Measurements from ENCODE around the gene TMEM169.

DNA sequence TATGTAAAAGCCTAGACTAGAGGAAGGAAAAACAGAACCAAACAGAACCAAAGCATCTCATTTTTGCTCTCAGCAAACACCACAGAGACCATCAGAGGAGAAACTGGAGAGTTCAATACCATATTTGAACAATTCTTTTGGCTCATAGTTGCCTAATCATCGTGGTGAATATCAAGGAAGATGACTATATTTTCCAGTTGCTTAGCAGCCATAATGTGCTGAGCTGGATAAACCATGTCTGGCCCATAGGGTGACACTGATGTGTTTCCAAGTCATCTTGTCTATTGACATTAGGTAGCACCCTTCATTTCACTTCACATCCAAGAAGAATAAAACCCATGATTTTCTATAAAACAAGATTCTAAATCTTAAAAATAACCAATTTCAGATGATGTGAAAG, 21.5 kb downstream of the TMEM169 start:
- TF ChIP-seq POLR2A (IDR thresholded peaks at IDR 0.05; ENCODE audit: low read length) (no peak), EP300 (IDR thresholded peaks at IDR 0.05) (no peak), CTCF (IDR thresholded peaks at IDR 0.05) (no peak), MYC (IDR thresholded peaks at IDR 0.05; ENCODE audit: borderline replicate concordance, low read length) (no peak), HDAC2 (IDR thresholded peaks at IDR 0.05) (no peak), SMC3 (IDR thresholded peaks at IDR 0.05) (no peak), CHD4 (IDR thresholded peaks at IDR 0.05; ENCODE audit: borderline replicate concordance) (no peak), BHLHE40 (IDR thresholded peaks at IDR 0.05; ENCODE audit: low read depth, low read length) (no peak)
- TF ChIP-seq, protein P1, sequence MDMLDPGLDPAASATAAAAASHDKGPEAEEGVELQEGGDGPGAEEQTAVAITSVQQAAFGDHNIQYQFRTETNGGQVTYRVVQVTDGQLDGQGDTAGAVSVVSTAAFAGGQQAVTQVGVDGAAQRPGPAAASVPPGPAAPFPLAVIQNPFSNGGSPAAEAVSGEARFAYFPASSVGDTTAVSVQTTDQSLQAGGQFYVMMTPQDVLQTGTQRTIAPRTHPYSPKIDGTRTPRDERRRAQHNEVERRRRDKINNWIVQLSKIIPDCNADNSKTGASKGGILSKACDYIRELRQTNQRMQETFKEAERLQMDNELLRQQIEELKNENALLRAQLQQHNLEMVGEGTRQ (IDR thresholded peaks at IDR 0.05): no peak
